T47D (cell line): ENCODE data around the gene ADGRF1.

ENCODE experiments used
- DNase-seq, 2 experiments: peaks; one replicate each; pipeline versions ENCODE4 v3.0.0 to v3.0.0-alpha.2; 2011 to 2012; ENCODE audit warnings: low read depth in 1 of 2, low spot score in 1 of 2
- JUND ChIP-seq: IDR thresholded peaks from 2 replicates; pipeline ENCODE4 v1.6.1; 2012; ENCODE audit warnings: low read depth
- in situ Hi-C: cut with HindIII; loops from 2 replicates; pipeline ENCODE4 v1.10.0; 2016; ENCODE audit warnings: low sequenced_read_pairs, low pct_unique_long_range_greater_than_20kb

The ADGRF1 gene

GRCh38 chr6:46973029-46973428 is 69.1 kb downstream of the ADGRF1 start:
- no peak for TF ChIP-seq JUND

GRCh38 chr6:46972531-46972930 is 69.6 kb downstream of the ADGRF1 start:
- in situ Hi-C loops = no loop called here
- no peak for TF ChIP-seq JUND
- no peak for DNase-seq

More at GRCh38 chr6:46973029-46973428, 69.1 kb downstream of the ADGRF1 start:
- in situ Hi-C loops = no loop called here
- DNase-seq = no peak

GRCh38 chr6:46969206-46969605 is 72.9 kb downstream of the ADGRF1 start:
- in situ Hi-C loops = no loop called here
- no peak for TF ChIP-seq JUND
- no peak for DNase-seq

GRCh38 chr6:46967826-46968349 is 74.2 kb downstream of the ADGRF1 start:
- DNase-seq = no peak
- in situ Hi-C loops = no loop called here
- no peak for TF ChIP-seq JUND

- in situ Hi-C loops = no loop called here
- TF ChIP-seq JUND = no peak
- no peak for DNase-seq
Observed at GRCh38 chr6:46964716-46965519, 77.2 kb downstream of the ADGRF1 start.

GRCh38 chr6:46963626-46964025 is 78.5 kb downstream of the ADGRF1 start:
- in situ Hi-C loops = no loop called here
- no peak for TF ChIP-seq JUND
- no peak for DNase-seq

GRCh38 chr6:46963039-46963438 is 79.1 kb downstream of the ADGRF1 start:
- DNase-seq = no peak

GRCh38 chr6:46961711-46962110 is 80.4 kb downstream of the ADGRF1 start:
- TF ChIP-seq JUND = no peak
- in situ Hi-C loops = no loop called here
- no peak for DNase-seq

More at GRCh38 chr6:46963039-46963438, 79.1 kb downstream of the ADGRF1 start:
- in situ Hi-C loops = no loop called here
- no peak for TF ChIP-seq JUND

- in situ Hi-C loops = no loop called here
- DNase-seq = no peak
- no peak for TF ChIP-seq JUND
Observed at GRCh38 chr6:46961232-46961631, 80.9 kb downstream of the ADGRF1 start.

GRCh38 chr6:46959419-46959818 is 82.7 kb downstream of the ADGRF1 start:
- TF ChIP-seq JUND = no peak

GRCh38 chr6:46956409-46956808 is 85.7 kb downstream of the ADGRF1 start:
- TF ChIP-seq JUND = no peak
- in situ Hi-C loops = no loop called here
- DNase-seq = no peak

More at GRCh38 chr6:46959419-46959818, 82.7 kb downstream of the ADGRF1 start:
- in situ Hi-C loops = no loop called here
- no peak for DNase-seq

- no peak for TF ChIP-seq JUND
- DNase-seq = peak in 1 of 2 experiments; percentile 35
- in situ Hi-C loops = no loop called here
Observed at GRCh38 chr6:46954837-46955451, 87.2 kb downstream of the ADGRF1 start.

- TF ChIP-seq JUND = no peak
- in situ Hi-C loops = no loop called here
- DNase-seq = no peak
Observed at GRCh38 chr6:46953921-46954320, 88.2 kb downstream of the ADGRF1 start.
